RWPE2 (cell line): ENCODE data around the gene HDAC9.

Experiments
- ATAC-seq: fragments of 200-7000 bp; cut with Tn5 transposase; 3 replicates; pipeline ENCODE4 v1.9.1; 2021; ENCODE audit warnings: low read depth
- DNase-seq: peaks from one replicate; pipeline ENCODE4 v3.0.0-alpha.2; 2020; ENCODE audit warnings: low spot score
- H3K27ac ChIP-seq: fragments of 450-650 bp; 2 replicates; pipeline ENCODE4 v1.5.1; 2017; ENCODE audit warnings: mild to moderate bottlenecking; ENCODE audit not compliant: poor library complexity, severe bottlenecking
- H3K27me3 ChIP-seq: fragments of 250-450 bp; sonication (Bioruptor Pico); 2 replicates; pipeline ENCODE4 v1.5.1; 2021; ENCODE audit warnings: mild to moderate bottlenecking, moderate library complexity; ENCODE audit not compliant: insufficient read depth, poor library complexity, severe bottlenecking
- H3K36me3 ChIP-seq: fragments of 250-450 bp; sonication (Bioruptor Pico); 2 replicates; pipeline ENCODE4 v1.5.1; 2020; ENCODE audit warnings: low read depth, mild to moderate bottlenecking, moderate library complexity
- H3K4me1 ChIP-seq: fragments of 250-450 bp; sonication (Bioruptor Pico); 2 replicates; pipeline ENCODE4 v1.5.1; 2021; ENCODE audit warnings: mild to moderate bottlenecking, moderate library complexity; ENCODE audit not compliant: insufficient read depth, poor library complexity, severe bottlenecking
- H3K4me3 ChIP-seq: fragments of 250-450 bp; sonication (Bioruptor Pico); 2 replicates; pipeline ENCODE4 v1.5.1; 2021; ENCODE audit warnings: mild to moderate bottlenecking, moderate library complexity; ENCODE audit not compliant: severe bottlenecking
- H3K9me3 ChIP-seq: fragments of 250-450 bp; sonication (Bioruptor Pico); 2 replicates; pipeline ENCODE4 v1.5.1; 2021; ENCODE audit warnings: mild to moderate bottlenecking, moderate library complexity; ENCODE audit not compliant: severe bottlenecking
- TF ChIP-seq, protein P1 (sequence below): fragments of 450-650 bp; IDR thresholded peaks from one replicate; pipeline ENCODE4 v1.5.1; 2017; ENCODE audit warnings: mild to moderate bottlenecking, moderate library complexity; ENCODE audit not compliant: poor library complexity, severe bottlenecking

The HDAC9 gene

DNA sequence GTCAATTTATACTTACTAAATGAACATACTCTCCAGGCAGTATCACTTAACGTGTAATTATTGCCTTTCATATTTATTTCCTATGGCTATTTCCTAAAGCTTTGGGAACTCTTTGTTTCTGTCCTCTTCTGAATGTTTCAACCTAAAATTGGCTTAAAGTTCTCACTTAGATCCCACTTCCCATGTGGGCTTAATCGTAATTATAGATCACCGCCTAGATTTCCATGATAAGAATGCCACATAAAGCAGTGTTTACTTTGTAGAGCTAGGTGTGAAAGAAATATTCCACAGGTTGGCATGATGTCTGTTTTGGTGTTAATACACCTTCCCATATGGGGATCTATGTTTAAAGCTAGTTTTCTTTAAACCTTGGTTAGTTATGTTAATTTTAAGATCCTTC is 1.5 kb downstream of the HDAC9 start:
- H3K4me1 ChIP-seq, result no peaks in the 10 kb centered on the region
- no peaks in the 10 kb centered on the region for H3K27me3 ChIP-seq
- H3K9me3 ChIP-seq, result no peaks in the 10 kb centered on the region
- TF ChIP-seq, protein P1, sequence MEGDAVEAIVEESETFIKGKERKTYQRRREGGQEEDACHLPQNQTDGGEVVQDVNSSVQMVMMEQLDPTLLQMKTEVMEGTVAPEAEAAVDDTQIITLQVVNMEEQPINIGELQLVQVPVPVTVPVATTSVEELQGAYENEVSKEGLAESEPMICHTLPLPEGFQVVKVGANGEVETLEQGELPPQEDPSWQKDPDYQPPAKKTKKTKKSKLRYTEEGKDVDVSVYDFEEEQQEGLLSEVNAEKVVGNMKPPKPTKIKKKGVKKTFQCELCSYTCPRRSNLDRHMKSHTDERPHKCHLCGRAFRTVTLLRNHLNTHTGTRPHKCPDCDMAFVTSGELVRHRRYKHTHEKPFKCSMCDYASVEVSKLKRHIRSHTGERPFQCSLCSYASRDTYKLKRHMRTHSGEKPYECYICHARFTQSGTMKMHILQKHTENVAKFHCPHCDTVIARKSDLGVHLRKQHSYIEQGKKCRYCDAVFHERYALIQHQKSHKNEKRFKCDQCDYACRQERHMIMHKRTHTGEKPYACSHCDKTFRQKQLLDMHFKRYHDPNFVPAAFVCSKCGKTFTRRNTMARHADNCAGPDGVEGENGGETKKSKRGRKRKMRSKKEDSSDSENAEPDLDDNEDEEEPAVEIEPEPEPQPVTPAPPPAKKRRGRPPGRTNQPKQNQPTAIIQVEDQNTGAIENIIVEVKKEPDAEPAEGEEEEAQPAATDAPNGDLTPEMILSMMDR, result no peak
- H3K27ac ChIP-seq, result no peak overlapping the region
- DNase-seq, result no peak
- no peak overlapping the region for H3K4me3 ChIP-seq
- no peak for ATAC-seq
- H3K36me3 ChIP-seq, result no peaks in the 10 kb centered on the region

- Histone ChIP-seq H3K27ac (no peak overlapping the region), H3K27me3 (no peaks in the 10 kb centered on the region), H3K36me3 (no peaks in the 10 kb centered on the region), H3K9me3 (no peaks in the 10 kb centered on the region), H3K4me3 (no peak overlapping the region), H3K4me1 (no peaks in the 10 kb centered on the region)
- ATAC-seq, result no peak
- no peak for DNase-seq
- TF ChIP-seq, protein P1, result no peak
Measured at GRCh38 chr7:18497800-18498199, 2.3 kb downstream of the HDAC9 start.

- no peaks in the 10 kb centered on the region for H3K36me3 ChIP-seq
- no peak for DNase-seq
Measured at GRCh38 chr7:18498341-18498740, 2.8 kb downstream of the HDAC9 start.

GRCh38 chr7:18499407-18500177 is 4.0 kb downstream of the HDAC9 start:
- DNase-seq (no peak), ATAC-seq (no peak)
- TF ChIP-seq, protein P1, result no peak
- Histone ChIP-seq H3K27ac (no peak overlapping the region), H3K27me3 (no peaks in the 10 kb centered on the region), H3K4me3 (no peak overlapping the region), H3K4me1 (no peaks in the 10 kb centered on the region), H3K36me3 (no peaks in the 10 kb centered on the region), H3K9me3 (no peaks in the 10 kb centered on the region)

More at GRCh38 chr7:18498341-18498740, 2.8 kb downstream of the HDAC9 start:
- Histone ChIP-seq H3K27me3 (no peaks in the 10 kb centered on the region), H3K4me1 (no peaks in the 10 kb centered on the region), H3K9me3 (no peaks in the 10 kb centered on the region), H3K27ac (no peak overlapping the region), H3K4me3 (no peak overlapping the region)
- no peak for ATAC-seq
- TF ChIP-seq, protein P1, result no peak

- H3K4me1 ChIP-seq, result peaks cover 7% of the 10 kb centered on the region
- TF ChIP-seq, protein P1, result no peak
- DNase-seq (no peak), ATAC-seq (no peak)
- no peaks in the 10 kb centered on the region for H3K36me3 ChIP-seq
- H3K27ac ChIP-seq, result no peak overlapping the region
- no peak overlapping the region for H3K4me3 ChIP-seq
- H3K9me3 ChIP-seq, result no peaks in the 10 kb centered on the region
- H3K27me3 ChIP-seq, result no peaks in the 10 kb centered on the region
Measured at GRCh38 chr7:18503126-18503866, 7.7 kb downstream of the HDAC9 start.
